Loucy (cell line): ENCODE data around the gene RELT.

Experiments
- EZH2phosphoT487 ChIP-seq: fragments of 200-600 bp; IDR thresholded peaks from 2 replicates; pipeline ENCODE4 v1.6.1; 2018; ENCODE audit warnings: antibody characterized with exemption, mild to moderate bottlenecking, moderate library complexity, borderline replicate concordance
- TF ChIP-seq, protein P1 (sequence below): fragments of 200-600 bp; sonication (generic); conservative IDR thresholded peaks from 2 replicates; pipeline ENCODE4 v1.5.1; 2014; ENCODE audit warnings: mild to moderate bottlenecking, antibody characterized with exemption, low read length

DNA sequence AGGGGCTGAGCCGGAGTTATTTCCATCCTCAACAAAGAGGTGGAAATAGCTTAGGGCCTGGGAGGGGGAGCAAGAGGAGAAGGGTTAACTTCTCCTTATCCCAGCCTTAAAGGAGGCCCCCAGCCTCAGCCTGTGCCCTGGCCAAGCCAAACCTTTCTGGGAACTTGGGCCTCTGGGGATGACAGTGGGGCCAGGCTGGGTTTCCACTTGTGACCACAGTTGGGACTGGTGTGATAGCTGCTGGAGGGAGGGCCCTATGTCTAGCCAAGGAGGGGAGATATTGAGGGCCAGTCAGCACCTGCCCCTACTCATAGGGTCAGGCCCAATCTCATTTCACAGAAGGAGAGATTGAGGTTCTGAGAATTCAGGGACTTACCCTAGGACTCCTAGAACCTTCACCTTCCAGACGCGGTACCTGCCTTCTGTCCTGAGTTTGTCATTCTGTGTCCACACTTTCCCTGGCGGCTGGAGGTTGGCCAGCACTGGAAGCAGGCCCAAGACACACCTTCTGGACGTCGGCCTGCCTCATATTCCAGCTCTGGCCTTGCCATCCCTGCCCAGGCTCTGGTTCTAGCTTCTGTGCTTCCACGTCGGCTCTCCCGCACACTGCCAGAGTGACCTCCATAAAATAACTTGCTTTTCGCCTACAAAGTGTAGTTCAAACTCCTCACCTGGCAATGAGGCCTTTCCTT, 3.1 kb downstream of the RELT start:
- TF ChIP-seq, protein P1, sequence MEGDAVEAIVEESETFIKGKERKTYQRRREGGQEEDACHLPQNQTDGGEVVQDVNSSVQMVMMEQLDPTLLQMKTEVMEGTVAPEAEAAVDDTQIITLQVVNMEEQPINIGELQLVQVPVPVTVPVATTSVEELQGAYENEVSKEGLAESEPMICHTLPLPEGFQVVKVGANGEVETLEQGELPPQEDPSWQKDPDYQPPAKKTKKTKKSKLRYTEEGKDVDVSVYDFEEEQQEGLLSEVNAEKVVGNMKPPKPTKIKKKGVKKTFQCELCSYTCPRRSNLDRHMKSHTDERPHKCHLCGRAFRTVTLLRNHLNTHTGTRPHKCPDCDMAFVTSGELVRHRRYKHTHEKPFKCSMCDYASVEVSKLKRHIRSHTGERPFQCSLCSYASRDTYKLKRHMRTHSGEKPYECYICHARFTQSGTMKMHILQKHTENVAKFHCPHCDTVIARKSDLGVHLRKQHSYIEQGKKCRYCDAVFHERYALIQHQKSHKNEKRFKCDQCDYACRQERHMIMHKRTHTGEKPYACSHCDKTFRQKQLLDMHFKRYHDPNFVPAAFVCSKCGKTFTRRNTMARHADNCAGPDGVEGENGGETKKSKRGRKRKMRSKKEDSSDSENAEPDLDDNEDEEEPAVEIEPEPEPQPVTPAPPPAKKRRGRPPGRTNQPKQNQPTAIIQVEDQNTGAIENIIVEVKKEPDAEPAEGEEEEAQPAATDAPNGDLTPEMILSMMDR = no peak
- TF ChIP-seq EZH2phosphoT487 = no peak
